ENCODE data around the gene ELFN1. TPM values are rescaled to one million over a fixed set of nuclear protein-coding genes. Genes with fewer than 3 reads are reported as not detected.

ELFN1 gene
- total and polyA plus RNA-seq, 2 donors from 2014 or later: 3.5 to 3.8 TPM

- DNase-seq (peak in 1 of 5 donors; percentile 49), FAIRE-seq (no peak)
- TF ChIP-seq CTCF (IDR thresholded peaks at IDR 0.05; ENCODE audit: borderline replicate concordance, extremely low read depth, insufficient read depth): no peak
- Histone ChIP-seq H3K27me3 (ENCODE audit: control insufficient read depth, insufficient read depth, low read length) (no peaks in the 10 kb centered on the region), H3K9me3 (ENCODE audit: control insufficient read depth in 2 of 3, insufficient read depth in 1 of 3, low read length in 3 of 3) (peaks cover 0 to 7% (median 0%) of the 10 kb centered on the region in 3 donors), H3K4me3 (ENCODE audit: low read length in 3 of 3) (no peak overlapping the region), H3K36me3 (ENCODE audit: control insufficient read depth in 2 of 3, insufficient read depth in 3 of 3, low read length in 3 of 3) (peaks cover 0 to 3% (median 0%) of the 10 kb centered on the region in 3 donors), H3K27ac (ENCODE audit: low read depth in 2 of 2, low read length in 2 of 2) (no peak overlapping the region), H3K9ac (ENCODE audit: low read length in 3 of 3) (no peak overlapping the region), H3K4me1 (ENCODE audit: control insufficient read depth in 2 of 3, insufficient read depth in 2 of 3, low read depth in 1 of 3, low read length in 3 of 3) (peaks cover 0 to 8% (median 0%) of the 10 kb centered on the region in 3 donors)
- intact Hi-C loops (cut with DNase I): no loop called here
Measured at GRCh38 chr7:1712907-1713501, 42.9 kb downstream of the ELFN1 start.

GRCh38 chr7:1713502-1714484 is 43.7 kb downstream of the ELFN1 start:
- H3K9ac ChIP-seq (ENCODE audit: low read length in 3 of 3): no peak overlapping the region
- no peak for FAIRE-seq
- H3K4me3 ChIP-seq (ENCODE audit: low read length in 3 of 3): no peak overlapping the region
- no peak overlapping the region for H3K27ac ChIP-seq (ENCODE audit: low read depth in 2 of 2, low read length in 2 of 2)
- TF ChIP-seq CTCF (IDR thresholded peaks at IDR 0.05; ENCODE audit: borderline replicate concordance, extremely low read depth, insufficient read depth): no peak
- peaks cover 0 to 8% (median 0%) of the 10 kb centered on the region in 3 donors for H3K4me1 ChIP-seq (ENCODE audit: control insufficient read depth in 2 of 3, insufficient read depth in 2 of 3, low read depth in 1 of 3, low read length in 3 of 3)
- peaks cover 0 to 3% (median 0%) of the 10 kb centered on the region in 3 donors for H3K36me3 ChIP-seq (ENCODE audit: control insufficient read depth in 2 of 3, insufficient read depth in 3 of 3, low read length in 3 of 3)
- H3K27me3 ChIP-seq (ENCODE audit: control insufficient read depth, insufficient read depth, low read length): no peaks in the 10 kb centered on the region
- peaks cover 0 to 7% (median 0%) of the 10 kb centered on the region in 3 donors for H3K9me3 ChIP-seq (ENCODE audit: control insufficient read depth in 2 of 3, insufficient read depth in 1 of 3, low read length in 3 of 3)
- DNase-seq: peak; percentile 63 to 86 (median 79)
- intact Hi-C loops (cut with DNase I): no loop called here

GRCh38 chr7:1714583-1715330 is 44.7 kb downstream of the ELFN1 start:
- no peak for FAIRE-seq
- no peak for TF ChIP-seq CTCF (IDR thresholded peaks at IDR 0.05; ENCODE audit: borderline replicate concordance, extremely low read depth, insufficient read depth)

More at GRCh38 chr7:1714583-1715330, 44.7 kb downstream of the ELFN1 start:
- peaks cover 0 to 4% (median 0%) of the 10 kb centered on the region in 3 donors for H3K9me3 ChIP-seq (ENCODE audit: control insufficient read depth in 2 of 3, insufficient read depth in 1 of 3, low read length in 3 of 3)
- intact Hi-C loops (cut with DNase I): no loop called here
- no peaks in the 10 kb centered on the region for H3K27me3 ChIP-seq (ENCODE audit: control insufficient read depth, insufficient read depth, low read length)
- H3K36me3 ChIP-seq (ENCODE audit: control insufficient read depth in 2 of 3, insufficient read depth in 3 of 3, low read length in 3 of 3): no peaks in the 10 kb centered on the region
- peak in 1 of 5 donors; percentile 8 for DNase-seq
- H3K9ac ChIP-seq (ENCODE audit: low read length in 3 of 3): no peak overlapping the region
- H3K4me1 ChIP-seq (ENCODE audit: control insufficient read depth in 2 of 3, insufficient read depth in 2 of 3, low read depth in 1 of 3, low read length in 3 of 3): peaks cover 0 to 8% (median 0%) of the 10 kb centered on the region in 3 donors
- H3K4me3 ChIP-seq (ENCODE audit: low read length in 3 of 3): no peak overlapping the region
- no peak overlapping the region for H3K27ac ChIP-seq (ENCODE audit: low read depth in 2 of 2, low read length in 2 of 2)

Measured in kidney (tissue), 14 donors.